KMS-11 (cell line): ENCODE data around the gene SVEP1.

Experiments
- H2AFZ ChIP-seq: fragments of 200-600 bp; sonication (generic); 2 replicates; pipeline ENCODE4 v1.6.1; 2016; ENCODE audit warnings: antibody characterized with exemption, mixed run types, low read depth
- H3K27ac ChIP-seq: fragments of 200-600 bp; sonication (generic); 2 replicates; pipeline ENCODE4 v1.6.1; 2016; ENCODE audit warnings: mild to moderate bottlenecking, mixed run types
- H3K27me3 ChIP-seq: fragments of 200-600 bp; sonication (generic); 2 replicates; pipeline ENCODE4 v1.6.1; 2017; ENCODE audit warnings: mild to moderate bottlenecking, low read depth, mixed run types, moderate library complexity; ENCODE audit not compliant: insufficient read depth
- H3K36me3 ChIP-seq: fragments of 200-600 bp; sonication (generic); 2 replicates; pipeline ENCODE4 v1.6.1; 2017; ENCODE audit warnings: mild to moderate bottlenecking, mixed run types; ENCODE audit not compliant: insufficient read depth
- H3K4me1 ChIP-seq: fragments of 200-600 bp; sonication (generic); 2 replicates; pipeline ENCODE4 v1.6.1; 2016; ENCODE audit warnings: mild to moderate bottlenecking, low read depth, mixed run types; ENCODE audit not compliant: poor library complexity, severe bottlenecking
- H3K4me2 ChIP-seq: fragments of 200-600 bp; sonication (generic); 2 replicates; pipeline ENCODE4 v1.7.0; 2016; ENCODE audit warnings: mild to moderate bottlenecking, mixed run types
- H3K4me3 ChIP-seq: fragments of 200-600 bp; sonication (generic); IDR thresholded peaks from 2 replicates; pipeline ENCODE4 v1.6.1; 2017; ENCODE audit warnings: low read depth, low read length, mixed read lengths; ENCODE audit not compliant: insufficient read depth
- H3K79me2 ChIP-seq: fragments of 200-600 bp; sonication (generic); 2 replicates; pipeline ENCODE4 v1.6.1; 2016; ENCODE audit warnings: low read depth, mixed run types; ENCODE audit not compliant: insufficient read depth
- H3K9ac ChIP-seq: fragments of 200-600 bp; sonication (generic); 2 replicates; pipeline ENCODE4 v1.6.1; 2016; ENCODE audit warnings: mild to moderate bottlenecking, mixed run types
- H4K20me1 ChIP-seq: fragments of 200-600 bp; sonication (generic); 2 replicates; pipeline ENCODE4 v1.6.1; 2016; ENCODE audit warnings: mild to moderate bottlenecking, mixed run types; ENCODE audit not compliant: insufficient read depth
- CTCF ChIP-seq: fragments of 200-600 bp; sonication (generic); conservative IDR thresholded peaks from 2 replicates; pipeline ENCODE4 v1.6.1; 2017; ENCODE audit warnings: low read depth, mild to moderate bottlenecking, antibody characterized with exemption, low read length, moderate library complexity, mixed read lengths

Gene SVEP1

GRCh38 chr9:110512817-110513216 lies 66.7 kb downstream of the SVEP1 start:
- Histone ChIP-seq H3K36me3 (no peaks in the 10 kb centered on the region), H2AFZ (no peak overlapping the region), H3K27me3 (no peaks in the 10 kb centered on the region), H3K4me3 (no peak overlapping the region), H3K4me1 (no peaks in the 10 kb centered on the region), H3K79me2 (no peaks in the 10 kb centered on the region), H3K4me2 (no peak overlapping the region), H4K20me1 (no peaks in the 10 kb centered on the region), H3K9ac (no peak overlapping the region), H3K27ac (no peak overlapping the region)
- no peak for TF ChIP-seq CTCF

- H2AFZ ChIP-seq: no peak overlapping the region
- no peaks in the 10 kb centered on the region for H4K20me1 ChIP-seq
- no peak overlapping the region for H3K4me3 ChIP-seq
- H3K27ac ChIP-seq: no peak overlapping the region
- no peak for TF ChIP-seq CTCF
- no peaks in the 10 kb centered on the region for H3K36me3 ChIP-seq
- H3K27me3 ChIP-seq: no peaks in the 10 kb centered on the region
- H3K79me2 ChIP-seq: no peaks in the 10 kb centered on the region
- no peak overlapping the region for H3K9ac ChIP-seq
- H3K4me2 ChIP-seq: no peak overlapping the region
- H3K4me1 ChIP-seq: no peaks in the 10 kb centered on the region
Measured at GRCh38 chr9:110509792-110510191, 69.7 kb downstream of the SVEP1 start.

- Histone ChIP-seq H2AFZ (no peak overlapping the region), H4K20me1 (no peaks in the 10 kb centered on the region), H3K4me3 (no peak overlapping the region), H3K79me2 (no peaks in the 10 kb centered on the region), H3K27me3 (no peaks in the 10 kb centered on the region), H3K36me3 (no peaks in the 10 kb centered on the region), H3K9ac (no peak overlapping the region), H3K27ac (no peak overlapping the region), H3K4me1 (no peaks in the 10 kb centered on the region), H3K4me2 (no peak overlapping the region)
- no peak for TF ChIP-seq CTCF
Measured at GRCh38 chr9:110502842-110503241, 76.7 kb downstream of the SVEP1 start.

GRCh38 chr9:110499608-110500007 lies 79.9 kb downstream of the SVEP1 start:
- H3K36me3 ChIP-seq: no peaks in the 10 kb centered on the region
- H3K4me2 ChIP-seq: no peak overlapping the region
- H4K20me1 ChIP-seq: no peaks in the 10 kb centered on the region
- H3K4me3 ChIP-seq: no peak overlapping the region
- TF ChIP-seq CTCF: no peak
- H3K27ac ChIP-seq: no peak overlapping the region
- no peak overlapping the region for H2AFZ ChIP-seq
- no peaks in the 10 kb centered on the region for H3K27me3 ChIP-seq
- H3K9ac ChIP-seq: no peak overlapping the region
- no peaks in the 10 kb centered on the region for H3K4me1 ChIP-seq
- H3K79me2 ChIP-seq: no peaks in the 10 kb centered on the region

GRCh38 chr9:110487196-110487595 lies 92.3 kb downstream of the SVEP1 start:
- no peaks in the 10 kb centered on the region for H3K36me3 ChIP-seq
- no peak overlapping the region for H3K4me3 ChIP-seq
- no peak overlapping the region for H3K27ac ChIP-seq
- no peaks in the 10 kb centered on the region for H4K20me1 ChIP-seq
- H2AFZ ChIP-seq: no peak overlapping the region
- no peaks in the 10 kb centered on the region for H3K79me2 ChIP-seq
- H3K9ac ChIP-seq: no peak overlapping the region
- no peak overlapping the region for H3K4me2 ChIP-seq
- H3K4me1 ChIP-seq: no peaks in the 10 kb centered on the region
- TF ChIP-seq CTCF: no peak
- no peaks in the 10 kb centered on the region for H3K27me3 ChIP-seq
